RWPE2 (cell line): ENCODE results near the gene TERC.

Experiments
- ATAC-seq: fragments of 200-7000 bp; cut with Tn5 transposase; 3 replicates; pipeline ENCODE4 v1.9.1; 2021; ENCODE audit warnings: low read depth
- DNase-seq: peaks from one replicate; pipeline ENCODE4 v3.0.0-alpha.2; 2020; ENCODE audit warnings: low spot score
- H3K27ac ChIP-seq: fragments of 450-650 bp; 2 replicates; pipeline ENCODE4 v1.5.1; 2017; ENCODE audit warnings: mild to moderate bottlenecking; ENCODE audit not compliant: poor library complexity, severe bottlenecking
- H3K27me3 ChIP-seq: fragments of 250-450 bp; sonication (Bioruptor Pico); 2 replicates; pipeline ENCODE4 v1.5.1; 2021; ENCODE audit warnings: mild to moderate bottlenecking, moderate library complexity; ENCODE audit not compliant: insufficient read depth, poor library complexity, severe bottlenecking
- H3K36me3 ChIP-seq: fragments of 250-450 bp; sonication (Bioruptor Pico); 2 replicates; pipeline ENCODE4 v1.5.1; 2020; ENCODE audit warnings: low read depth, mild to moderate bottlenecking, moderate library complexity
- H3K4me1 ChIP-seq: fragments of 250-450 bp; sonication (Bioruptor Pico); 2 replicates; pipeline ENCODE4 v1.5.1; 2021; ENCODE audit warnings: mild to moderate bottlenecking, moderate library complexity; ENCODE audit not compliant: insufficient read depth, poor library complexity, severe bottlenecking
- H3K4me3 ChIP-seq: fragments of 250-450 bp; sonication (Bioruptor Pico); 2 replicates; pipeline ENCODE4 v1.5.1; 2021; ENCODE audit warnings: mild to moderate bottlenecking, moderate library complexity; ENCODE audit not compliant: severe bottlenecking
- H3K9me3 ChIP-seq: fragments of 250-450 bp; sonication (Bioruptor Pico); 2 replicates; pipeline ENCODE4 v1.5.1; 2021; ENCODE audit warnings: mild to moderate bottlenecking, moderate library complexity; ENCODE audit not compliant: severe bottlenecking
- CTCF ChIP-seq: fragments of 450-650 bp; IDR thresholded peaks from one replicate; pipeline ENCODE4 v1.5.1; 2017; ENCODE audit warnings: mild to moderate bottlenecking, moderate library complexity; ENCODE audit not compliant: poor library complexity, severe bottlenecking

Gene TERC

GRCh38 chr3:169811631-169812331, 46.9 kb upstream of the TERC start:
- Histone ChIP-seq H3K27ac (no peak overlapping the region), H3K4me3 (peak overlapping the region; percentile 30), H3K4me1 (no peaks in the 10 kb centered on the region), H3K36me3 (no peaks in the 10 kb centered on the region), H3K27me3 (no peaks in the 10 kb centered on the region), H3K9me3 (peaks cover 3% of the 10 kb centered on the region)
- ATAC-seq (peak; percentile 65), DNase-seq (no peak)
- TF ChIP-seq CTCF = no peak

- no peaks in the 10 kb centered on the region for H3K4me1 ChIP-seq
- H3K9me3 ChIP-seq = no peaks in the 10 kb centered on the region
- TF ChIP-seq CTCF = no peak
- DNase-seq (no peak), ATAC-seq (no peak)
- no peaks in the 10 kb centered on the region for H3K27me3 ChIP-seq
- no peak overlapping the region for H3K4me3 ChIP-seq
- H3K27ac ChIP-seq = no peak overlapping the region
- H3K36me3 ChIP-seq = no peaks in the 10 kb centered on the region
These were observed 44.5 kb upstream of the TERC start for GRCh38 chr3:169809230-169809795.

- Histone ChIP-seq H3K27me3 (no peaks in the 10 kb centered on the region), H3K36me3 (no peaks in the 10 kb centered on the region), H3K27ac (no peak overlapping the region), H3K9me3 (no peaks in the 10 kb centered on the region), H3K4me1 (no peaks in the 10 kb centered on the region), H3K4me3 (no peak overlapping the region)
- TF ChIP-seq CTCF = no peak
- ATAC-seq (no peak), DNase-seq (no peak)
These were observed 39.8 kb upstream of the TERC start for GRCh38 chr3:169804681-169805080.

GRCh38 chr3:169792359-169792758, 27.5 kb upstream of the TERC start:
- Histone ChIP-seq H3K27ac (no peak overlapping the region), H3K9me3 (no peaks in the 10 kb centered on the region), H3K36me3 (peaks cover 30% of the 10 kb centered on the region), H3K4me1 (no peaks in the 10 kb centered on the region), H3K27me3 (no peaks in the 10 kb centered on the region), H3K4me3 (no peak overlapping the region)
- no peak for DNase-seq
- no peak for TF ChIP-seq CTCF
- ATAC-seq = no peak
